Occipital lobe (tissue), 2 donors: Measurements from ENCODE around the gene UBE2R2. TPM values are rescaled to one million over a fixed set of nuclear protein-coding genes. Genes with fewer than 3 reads are reported as not detected.

Experiments
- DNase-seq: peaks from one replicate; lab custom pipeline; 2025; lab: John Stamatoyannopoulos, UW
- total RNA-seq: library from RNA; depleted of rRNA; stranded (reverse); fragments of >200 nt; gene quantifications from one replicate; pipeline ENCODE4 v1.2.3, GENCODE V29; 2014

UBE2R2 gene
- total RNA-seq, 1 donor from 2014 or later: 22.9 TPM

GRCh38 chr9:33884856-33885701 lies 68.1 kb downstream of the UBE2R2 start:
- DNase-seq: no peak

GRCh38 chr9:33885948-33886347 lies 69.0 kb downstream of the UBE2R2 start:
- DNase-seq: no peak

- no peak for DNase-seq
These were observed 76.9 kb downstream of the UBE2R2 start for GRCh38 chr9:33893861-33894260.

- no peak for DNase-seq
These were observed 77.4 kb downstream of the UBE2R2 start for GRCh38 chr9:33894316-33894715.

- DNase-seq: no peak
These were observed 86.3 kb downstream of the UBE2R2 start for GRCh38 chr9:33903157-33903780.

DNA sequence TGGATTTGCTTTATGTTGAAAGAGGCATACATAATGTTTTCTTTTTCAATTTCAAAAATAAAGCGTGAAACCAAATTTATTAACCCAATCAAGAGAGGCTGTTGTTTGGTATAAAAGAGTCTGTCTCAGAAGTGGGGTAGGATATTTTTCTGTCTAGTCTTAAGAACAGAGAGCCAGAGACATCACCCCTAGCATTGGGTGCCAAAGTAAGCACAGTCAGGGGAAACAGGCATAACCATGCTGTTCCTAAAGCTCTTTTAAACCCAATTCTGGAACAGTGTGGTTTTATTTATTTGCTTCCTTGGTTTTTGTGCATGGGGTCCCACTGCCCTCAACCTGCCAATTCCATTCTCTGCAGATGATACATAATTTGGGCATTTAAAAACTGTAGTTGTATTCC lies 88.2 kb downstream of the UBE2R2 start:
- DNase-seq: no peak

- no peak for DNase-seq
These were observed 89.8 kb downstream of the UBE2R2 start for GRCh38 chr9:33906769-33907168.

GRCh38 chr9:33907347-33907746 lies 90.4 kb downstream of the UBE2R2 start:
- no peak for DNase-seq

- DNase-seq: no peak
These were observed 91.2 kb downstream of the UBE2R2 start for GRCh38 chr9:33908114-33908513.

GRCh38 chr9:33908749-33909148 lies 91.8 kb downstream of the UBE2R2 start:
- no peak for DNase-seq

DNA sequence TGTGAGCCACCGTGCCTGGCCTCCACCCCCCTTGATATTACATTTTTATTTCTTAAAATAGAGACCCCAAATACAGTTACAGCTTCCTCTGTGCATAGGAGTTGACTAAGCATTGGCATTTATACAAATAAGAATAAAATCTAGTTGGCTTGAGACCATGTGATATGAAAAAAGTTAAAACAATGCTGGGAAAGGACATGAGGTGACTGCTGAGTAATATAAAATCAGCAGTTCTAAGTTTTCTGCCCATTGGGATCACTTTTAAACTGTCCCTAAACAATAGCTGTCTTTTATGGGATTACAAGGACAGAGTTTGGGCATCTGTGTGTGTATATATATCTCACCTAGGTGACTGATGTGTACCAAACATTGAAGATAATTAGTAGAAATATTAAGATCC lies 96.6 kb downstream of the UBE2R2 start:
- no peak for DNase-seq

- no peak for DNase-seq
These were observed 98.1 kb downstream of the UBE2R2 start for GRCh38 chr9:33914887-33915628.

DNA sequence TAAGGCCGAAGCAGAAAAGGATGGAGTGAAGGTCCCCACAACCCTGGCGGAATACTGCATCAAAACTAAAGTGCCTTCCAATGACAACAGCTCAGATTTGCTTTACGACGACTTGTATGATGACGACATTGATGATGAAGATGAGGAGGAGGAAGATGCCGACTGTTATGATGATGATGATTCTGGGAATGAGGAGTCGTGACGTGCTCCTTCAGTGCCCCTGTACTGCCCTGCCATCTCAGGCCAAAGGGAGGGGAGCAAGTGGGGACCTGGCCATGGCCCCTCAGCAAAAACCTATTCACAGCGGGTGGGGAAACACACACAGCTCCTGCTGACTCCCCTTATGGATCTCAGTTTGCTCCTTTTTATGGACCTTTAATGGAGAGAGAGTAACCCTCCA lies 100.1 kb downstream of the UBE2R2 start:
- DNase-seq: no peak

GRCh38 chr9:33919276-33919897 lies 102.4 kb downstream of the UBE2R2 start:
- DNase-seq: no peak

GRCh38 chr9:33921967-33922895 lies 105.3 kb downstream of the UBE2R2 start:
- no peak for DNase-seq

- no peak for DNase-seq
These were observed 106.1 kb downstream of the UBE2R2 start for GRCh38 chr9:33923079-33923478.

- no peak for DNase-seq
These were observed 107.2 kb downstream of the UBE2R2 start for GRCh38 chr9:33923998-33924701.

- DNase-seq: peak; percentile 39
These were observed 108.2 kb downstream of the UBE2R2 start for GRCh38 chr9:33924978-33925797.
